Endodermal cell (in vitro differentiated cells): ENCODE data around the gene HNF1B. TPM values are rescaled to one million over a fixed set of nuclear protein-coding genes. Genes with fewer than 3 reads are reported as not detected.

Experiments
- DNase-seq: peaks from one replicate; pipeline ENCODE4 v3.0.0-alpha.2; 2017
- H3K27ac ChIP-seq: 2 replicates; pipeline ENCODE4 v1.5.1; 2013; ENCODE audit warnings: mild to moderate bottlenecking, low read depth, low read length, moderate library complexity
- H3K27me3 ChIP-seq: 2 replicates; pipeline ENCODE4 v1.6.1; 2013; ENCODE audit warnings: mild to moderate bottlenecking, low read length, moderate library complexity; ENCODE audit not compliant: insufficient read depth, control insufficient read depth, poor library complexity, severe bottlenecking
- H3K36me3 ChIP-seq: 2 replicates; pipeline ENCODE4 v1.7.0; 2013; ENCODE audit warnings: mild to moderate bottlenecking, low read length, moderate library complexity; ENCODE audit not compliant: control insufficient read depth, insufficient read depth
- H3K4me1 ChIP-seq: one replicate; pipeline ENCODE4 v1.7.0; 2013; ENCODE audit warnings: low read length; ENCODE audit not compliant: control insufficient read depth, insufficient read depth
- H3K4me3 ChIP-seq: 2 replicates; pipeline ENCODE4 v1.5.1; 2013; ENCODE audit warnings: mild to moderate bottlenecking, low read length, moderate library complexity
- H3K9ac ChIP-seq: 2 replicates; pipeline ENCODE4 v1.6.1; 2013; ENCODE audit warnings: mild to moderate bottlenecking, low read length, moderate library complexity; ENCODE audit not compliant: poor library complexity, severe bottlenecking; ENCODE audit errors: extremely low read depth
- H3K9me3 ChIP-seq: 2 replicates; pipeline ENCODE4 v1.6.1; 2013; ENCODE audit warnings: mild to moderate bottlenecking, low read length, moderate library complexity; ENCODE audit not compliant: control insufficient read depth
- H3K27ac Mint-ChIP-seq: 2 replicates; pipeline ENCODE4 v1.8.0; 2020; ENCODE audit warnings: mixed read lengths
- H3K27me3 Mint-ChIP-seq: 2 replicates; pipeline ENCODE4 v1.8.0; 2021; ENCODE audit warnings: mild to moderate bottlenecking, mixed read lengths; ENCODE audit not compliant: insufficient read depth
- H3K36me3 Mint-ChIP-seq: 2 replicates; pipeline ENCODE4 v1.8.0; 2020; ENCODE audit warnings: low read depth, mixed read lengths
- H3K4me1 Mint-ChIP-seq: 2 replicates; pipeline ENCODE4 v1.8.0; 2020; ENCODE audit warnings: mixed read lengths
- H3K4me3 Mint-ChIP-seq: 2 replicates; pipeline ENCODE4 v1.8.0; 2020; ENCODE audit warnings: mild to moderate bottlenecking, moderate library complexity, mixed read lengths
- H3K9me3 Mint-ChIP-seq: 2 replicates; pipeline ENCODE4 v1.8.0; 2020; ENCODE audit warnings: mild to moderate bottlenecking, mixed read lengths
- WGBS, 2 experiments: methylation state at CpG; one replicate each; pipeline versions ENCODE4 v1.1.5 to v1.1.7; 2013; ENCODE audit warnings: missing lambda C conversion rate in 2 of 2, mixed read lengths in 1 of 2; ENCODE audit not compliant: insufficient coverage in 1 of 2, insufficient read length in 1 of 2; 5-methylcytosine and 5-hydroxymethylcytosine counted together
- total RNA-seq, 2 donors: library from RNA; stranded (reverse); fragmentation: NEBNext Ultra II Directional in 1 of 2; extraction: Animal tissue kit (Norgen Biotek cat#: 25700) in 1 of 2; gene quantifications; 2 replicates in 1 of 2; 3 replicates in 1 of 2; pipeline ENCODE4 v1.2.1, GENCODE V29; 2021
- TF ChIP-seq, protein P1 (sequence below): fragments of 200-600 bp; sonication (generic); conservative IDR thresholded peaks from 2 replicates; pipeline ENCODE4 v1.5.0; 2021; ENCODE audit warnings: antibody characterized with exemption, mild to moderate bottlenecking

The HNF1B gene
- total RNA-seq, 2 donors from 2014 or later: 39.7 to 42.7 TPM

DNA sequence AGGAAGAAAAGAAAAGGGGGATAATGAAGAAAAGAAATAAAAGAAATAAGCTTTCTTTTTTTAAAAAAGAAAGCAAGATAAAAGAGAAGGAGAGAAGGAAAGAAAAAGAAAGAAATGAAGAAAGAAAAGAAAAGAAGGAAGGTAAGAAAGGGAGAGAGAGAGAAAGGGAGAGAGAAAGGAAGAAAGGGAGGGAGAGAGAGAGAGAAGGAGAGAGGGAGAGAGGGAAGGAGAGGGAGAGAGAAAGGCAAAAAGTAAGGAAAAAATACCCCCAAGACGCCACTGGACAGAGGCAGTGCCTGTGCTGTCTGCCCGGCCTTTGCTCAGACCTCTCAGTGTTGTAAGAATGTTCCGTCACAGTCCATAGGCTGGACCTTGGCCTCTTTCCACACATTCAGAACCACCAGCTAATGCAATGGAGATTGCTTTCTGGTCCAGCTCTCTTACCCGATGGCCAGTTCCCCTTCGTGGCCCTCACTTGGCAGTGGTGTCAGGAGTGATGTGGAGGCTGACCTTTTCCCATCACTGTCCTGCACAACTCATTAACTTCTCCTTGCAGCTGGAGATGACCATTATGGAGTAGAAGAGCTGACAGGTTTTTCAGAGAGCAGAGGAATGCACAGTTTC, 14.3 kb upstream of the HNF1B start:
- H3K27me3 ChIP-seq: no peaks in the 10 kb centered on the region
- no peaks in the 10 kb centered on the region for H3K9me3 ChIP-seq
- no peaks in the 10 kb centered on the region for H3K36me3 ChIP-seq
- Mint-ChIP-seq H3K4me3 (no peak overlapping the region), H3K27me3 (peaks cover 14% of the 10 kb centered on the region), H3K4me1 (no peaks in the 10 kb centered on the region), H3K9me3 (no peaks in the 10 kb centered on the region), H3K36me3 (no peaks in the 10 kb centered on the region), H3K27ac (no peak overlapping the region)
- WGBS, 2 experiments: 93 to 97% methylated on average over 5 of the region's 5 CpGs
- H3K9ac ChIP-seq: no peak overlapping the region
- no peak overlapping the region for H3K4me3 ChIP-seq
- TF ChIP-seq, protein P1, sequence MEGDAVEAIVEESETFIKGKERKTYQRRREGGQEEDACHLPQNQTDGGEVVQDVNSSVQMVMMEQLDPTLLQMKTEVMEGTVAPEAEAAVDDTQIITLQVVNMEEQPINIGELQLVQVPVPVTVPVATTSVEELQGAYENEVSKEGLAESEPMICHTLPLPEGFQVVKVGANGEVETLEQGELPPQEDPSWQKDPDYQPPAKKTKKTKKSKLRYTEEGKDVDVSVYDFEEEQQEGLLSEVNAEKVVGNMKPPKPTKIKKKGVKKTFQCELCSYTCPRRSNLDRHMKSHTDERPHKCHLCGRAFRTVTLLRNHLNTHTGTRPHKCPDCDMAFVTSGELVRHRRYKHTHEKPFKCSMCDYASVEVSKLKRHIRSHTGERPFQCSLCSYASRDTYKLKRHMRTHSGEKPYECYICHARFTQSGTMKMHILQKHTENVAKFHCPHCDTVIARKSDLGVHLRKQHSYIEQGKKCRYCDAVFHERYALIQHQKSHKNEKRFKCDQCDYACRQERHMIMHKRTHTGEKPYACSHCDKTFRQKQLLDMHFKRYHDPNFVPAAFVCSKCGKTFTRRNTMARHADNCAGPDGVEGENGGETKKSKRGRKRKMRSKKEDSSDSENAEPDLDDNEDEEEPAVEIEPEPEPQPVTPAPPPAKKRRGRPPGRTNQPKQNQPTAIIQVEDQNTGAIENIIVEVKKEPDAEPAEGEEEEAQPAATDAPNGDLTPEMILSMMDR: no peak
- DNase-seq: no peak
- H3K4me1 ChIP-seq: no peaks in the 10 kb centered on the region
- H3K27ac ChIP-seq: no peak overlapping the region

DNA sequence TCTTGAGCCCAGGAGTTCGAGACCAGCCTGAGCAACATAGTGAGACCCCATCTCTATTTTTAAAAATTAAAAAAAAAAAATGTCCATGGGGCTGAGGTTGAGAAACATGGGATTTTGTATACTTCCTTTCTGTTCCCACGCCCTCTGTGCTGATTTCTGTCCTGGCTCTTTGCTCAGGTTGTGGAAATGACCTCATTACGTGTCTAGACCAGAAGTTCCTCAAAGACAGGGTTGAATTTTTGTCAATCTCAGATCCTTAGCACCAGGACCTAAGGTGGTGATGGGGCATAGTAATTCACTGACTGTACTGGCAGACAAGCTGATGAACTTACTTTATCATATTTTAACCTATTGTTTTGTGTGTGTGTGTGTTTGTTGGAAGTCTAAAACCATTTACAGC, 11.2 kb upstream of the HNF1B start:
- no peak for DNase-seq
- Mint-ChIP-seq H3K4me1 (no peaks in the 10 kb centered on the region), H3K27ac (no peak overlapping the region), H3K4me3 (no peak overlapping the region), H3K36me3 (no peaks in the 10 kb centered on the region), H3K27me3 (peaks cover 19% of the 10 kb centered on the region), H3K9me3 (no peaks in the 10 kb centered on the region)
- 93 to 100% methylated on average over 2 of the region's 3 CpGs for WGBS, 2 experiments
- Histone ChIP-seq H3K27me3 (no peaks in the 10 kb centered on the region), H3K4me1 (no peaks in the 10 kb centered on the region), H3K4me3 (no peak overlapping the region), H3K36me3 (no peaks in the 10 kb centered on the region), H3K9me3 (no peaks in the 10 kb centered on the region), H3K27ac (no peak overlapping the region), H3K9ac (no peak overlapping the region)
- TF ChIP-seq, protein P1: no peak

DNA sequence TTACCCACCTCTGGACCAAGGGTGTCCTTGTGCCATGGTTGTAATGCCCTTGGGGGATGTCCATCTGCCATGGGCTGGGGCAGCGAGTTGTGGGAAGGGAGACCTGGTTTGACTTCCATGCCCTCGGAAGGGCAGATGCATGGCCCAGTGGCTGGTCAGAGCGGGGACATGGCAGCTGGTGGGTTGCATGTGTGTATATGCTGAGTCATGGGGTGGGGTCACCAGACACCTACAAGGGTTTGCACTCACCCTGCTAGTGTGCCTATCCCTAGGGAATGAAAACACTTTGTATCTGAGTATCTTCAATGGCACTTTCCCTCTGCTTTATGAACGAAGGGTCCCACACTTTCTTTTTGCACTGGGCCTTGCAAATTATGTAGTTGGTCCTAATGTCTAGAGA, 10.6 kb upstream of the HNF1B start:
- Mint-ChIP-seq H3K9me3 (no peaks in the 10 kb centered on the region), H3K4me1 (no peaks in the 10 kb centered on the region), H3K4me3 (no peak overlapping the region), H3K27me3 (peaks cover 25% of the 10 kb centered on the region), H3K36me3 (no peaks in the 10 kb centered on the region), H3K27ac (no peak overlapping the region)
- 96 to 100% methylated on average over 1 to 4 of the region's 4 CpGs for WGBS, 2 experiments
- H3K9me3 ChIP-seq: no peaks in the 10 kb centered on the region
- no peaks in the 10 kb centered on the region for H3K36me3 ChIP-seq
- DNase-seq: no peak
- no peak overlapping the region for H3K4me3 ChIP-seq
- H3K4me1 ChIP-seq: no peaks in the 10 kb centered on the region
- H3K27ac ChIP-seq: no peak overlapping the region
- TF ChIP-seq, protein P1: no peak
- H3K9ac ChIP-seq: no peak overlapping the region
- H3K27me3 ChIP-seq: no peaks in the 10 kb centered on the region
